ENCODE results near the gene GLI3.

Gene GLI3

GRCh38 chr7:42099470-42100155 lies 137.4 kb downstream of the GLI3 start:
- no peak for FAIRE-seq

DNA sequence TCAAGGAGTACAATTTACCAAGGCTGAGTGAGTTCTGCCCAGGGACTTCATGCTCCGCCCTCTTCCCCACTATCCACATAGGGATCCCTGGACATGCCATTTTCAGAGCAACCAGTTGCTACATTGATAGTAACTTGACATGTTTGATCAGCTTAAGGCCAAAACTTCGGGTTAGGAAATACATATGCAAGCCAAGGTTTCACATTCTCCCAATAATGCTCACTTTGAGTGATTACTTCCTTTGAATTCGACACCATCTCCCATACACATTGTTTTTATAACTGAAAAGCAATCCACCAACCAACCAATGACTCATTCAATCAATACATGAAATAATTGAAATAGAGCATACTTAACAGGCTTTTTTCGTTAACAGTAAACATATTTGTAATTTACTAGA lies 137.9 kb downstream of the GLI3 start:
- FAIRE-seq = no peak

DNA sequence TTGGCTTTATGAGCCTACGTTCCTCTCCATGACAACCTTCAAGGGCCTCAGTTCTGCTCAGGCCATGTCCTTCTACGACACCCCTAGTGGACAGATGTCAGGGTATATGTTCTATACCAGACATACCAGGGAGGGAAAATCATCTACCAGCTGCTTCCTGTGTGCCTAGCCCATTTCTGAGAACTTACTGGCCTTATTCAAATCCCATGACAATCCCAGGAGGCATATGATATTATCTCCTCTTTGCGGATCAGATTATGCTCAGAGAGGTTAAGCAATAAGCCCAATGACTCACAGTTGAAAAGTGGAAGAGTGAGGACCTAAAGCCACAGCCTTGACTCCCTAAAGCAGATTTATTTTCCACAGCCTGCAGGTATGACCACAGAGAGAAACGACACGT lies 139.3 kb downstream of the GLI3 start:
- peak; percentile 53 for FAIRE-seq

- FAIRE-seq = no peak
Observed at GRCh38 chr7:42096681-42097561, 140.1 kb downstream of the GLI3 start.

DNA sequence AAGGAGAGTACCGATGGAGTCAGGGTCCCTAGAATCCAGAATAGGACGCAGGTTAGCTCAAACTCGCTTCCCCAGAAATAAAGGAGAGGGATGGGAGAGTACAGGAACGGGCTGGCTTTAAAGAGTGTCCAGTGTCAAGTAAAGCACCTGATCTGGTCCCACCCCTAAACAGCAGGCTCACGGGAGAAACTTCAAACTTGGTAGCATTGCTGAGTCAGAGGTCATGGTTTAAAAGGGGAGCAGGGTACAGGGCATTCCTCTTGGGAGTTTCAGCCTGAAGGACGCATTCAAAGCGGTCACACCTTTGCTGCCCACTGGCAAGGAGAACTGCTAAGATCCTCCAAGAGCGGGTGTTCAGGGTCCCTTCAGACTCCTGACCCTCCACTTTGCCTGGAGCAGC lies 140.7 kb downstream of the GLI3 start:
- no peak for FAIRE-seq

DNA sequence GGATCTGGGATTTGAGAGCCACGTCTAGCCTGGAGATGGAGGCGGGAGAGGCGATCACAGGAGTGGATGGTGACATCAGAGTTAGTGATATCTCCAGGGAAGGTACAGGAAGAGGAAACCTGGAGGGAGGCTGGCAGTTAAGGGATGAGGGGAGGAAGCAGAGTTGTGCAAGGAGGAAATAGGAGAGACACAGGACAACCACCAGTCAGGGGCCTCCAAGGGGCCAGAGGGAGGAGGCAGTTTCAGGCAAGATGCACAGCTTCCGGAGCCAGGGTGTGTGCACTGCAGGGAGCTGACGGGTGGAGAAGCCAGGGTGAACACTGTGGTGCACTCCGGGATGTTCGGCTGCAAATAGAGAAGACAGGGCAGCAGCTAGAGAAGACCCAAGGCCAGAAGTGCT lies 141.2 kb downstream of the GLI3 start:
- no peak for FAIRE-seq

GRCh38 chr7:42093349-42093905 lies 143.6 kb downstream of the GLI3 start:
- FAIRE-seq = no peak

DNA sequence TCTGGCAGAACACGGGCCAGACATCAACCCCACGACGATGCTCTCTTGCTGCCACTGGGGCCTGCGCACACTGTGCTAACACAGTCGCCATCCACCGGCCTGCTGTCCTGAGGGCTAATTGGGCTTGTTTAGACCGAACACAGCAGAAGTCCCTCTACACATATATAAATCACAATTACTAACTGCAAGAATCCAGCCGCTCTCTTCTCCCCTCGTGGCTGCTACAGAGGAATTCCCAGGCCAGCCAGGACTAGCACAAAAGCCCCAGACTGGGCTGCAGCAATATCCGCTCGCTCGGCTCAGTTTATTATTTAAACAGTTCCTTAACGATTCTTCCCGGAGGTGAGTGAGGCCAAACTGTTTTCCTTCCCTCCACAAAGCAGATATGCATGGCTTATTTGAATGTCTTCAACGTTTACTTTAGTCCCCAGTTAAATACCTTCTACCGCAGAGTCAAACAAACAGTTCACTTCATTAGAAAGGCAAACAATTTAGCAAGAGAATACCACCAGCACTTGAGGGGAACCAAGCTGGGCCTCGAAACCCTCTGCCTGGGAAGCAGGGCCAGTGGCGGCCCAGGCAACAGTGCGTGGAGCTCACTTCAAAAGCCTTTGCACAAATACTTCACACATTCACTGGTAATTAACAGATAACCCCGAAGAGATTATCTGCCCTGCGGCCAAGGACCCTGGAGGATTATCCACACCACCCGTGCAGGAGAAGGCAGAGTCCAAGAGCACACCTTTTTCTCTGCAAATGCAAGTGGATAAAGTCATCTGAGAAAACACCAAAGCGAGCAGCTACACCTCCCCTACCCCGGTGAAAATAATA lies 145.3 kb downstream of the GLI3 start:
- FAIRE-seq = peak; percentile 86

- FAIRE-seq = no peak
Observed at GRCh38 chr7:42090806-42091205, 146.2 kb downstream of the GLI3 start.

DNA sequence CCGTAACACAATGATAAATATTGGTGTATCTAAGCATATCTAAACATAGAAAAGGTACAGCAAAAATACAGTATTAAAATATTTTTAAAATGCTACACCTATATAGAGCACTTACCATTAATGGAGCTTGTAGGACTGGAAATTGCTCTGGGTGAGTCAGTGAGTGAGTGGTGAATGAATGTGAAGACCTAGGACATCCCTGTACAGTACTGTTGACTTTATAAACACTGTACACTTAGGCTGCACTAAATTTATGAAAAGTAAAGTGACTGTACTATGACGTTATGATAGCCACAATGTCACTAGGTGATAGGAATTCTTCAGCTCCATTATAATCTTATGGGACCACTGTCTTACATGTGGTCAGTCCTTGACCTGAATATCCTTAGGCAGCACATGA lies 147.0 kb downstream of the GLI3 start:
- no peak for FAIRE-seq

- no peak for FAIRE-seq
Observed at GRCh38 chr7:42087616-42088015, 149.4 kb downstream of the GLI3 start.

DNA sequence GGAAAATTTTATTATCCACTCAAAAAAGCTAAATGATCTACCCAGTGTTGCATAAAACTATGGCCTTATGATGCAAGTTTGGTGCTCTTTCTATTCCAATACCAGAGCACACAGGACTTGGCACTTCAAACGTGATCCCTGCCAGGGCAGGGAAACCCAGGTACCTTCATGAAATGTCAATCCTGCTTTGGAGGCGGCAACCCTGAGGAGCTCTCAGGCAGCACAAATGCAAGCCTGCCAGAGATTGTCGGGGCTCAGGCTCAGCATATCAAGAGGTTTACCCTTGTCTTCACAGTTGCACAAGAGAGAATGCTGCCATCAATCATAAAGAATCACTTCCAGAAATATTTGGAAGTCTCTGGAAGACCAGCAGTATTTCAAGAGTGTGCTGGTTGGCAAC lies 151.5 kb downstream of the GLI3 start:
- no peak for FAIRE-seq

- no peak for FAIRE-seq
Observed at GRCh38 chr7:42084263-42084662, 152.7 kb downstream of the GLI3 start.

DNA sequence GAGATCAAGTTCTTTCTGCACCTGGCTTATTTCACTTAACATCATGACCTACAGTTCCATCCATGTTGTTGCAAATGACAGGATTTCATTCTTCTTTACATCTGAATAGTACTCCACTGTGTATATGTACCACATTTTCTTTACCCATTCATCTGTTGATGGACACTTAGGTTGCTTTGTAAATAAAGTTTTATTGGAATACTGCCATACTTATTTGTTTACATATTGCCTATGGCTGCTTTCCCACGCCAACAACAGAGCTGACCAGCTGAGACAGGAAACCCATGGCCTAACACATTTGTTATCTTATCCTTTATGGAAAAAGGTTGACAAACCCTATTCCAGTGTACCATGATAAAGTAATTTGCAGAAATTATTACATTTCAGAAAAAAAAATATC lies 153.7 kb downstream of the GLI3 start:
- no peak for FAIRE-seq

- no peak for FAIRE-seq
Observed at GRCh38 chr7:42082144-42082543, 154.9 kb downstream of the GLI3 start.

GRCh38 chr7:42081671-42082070 lies 155.3 kb downstream of the GLI3 start:
- FAIRE-seq = no peak

DNA sequence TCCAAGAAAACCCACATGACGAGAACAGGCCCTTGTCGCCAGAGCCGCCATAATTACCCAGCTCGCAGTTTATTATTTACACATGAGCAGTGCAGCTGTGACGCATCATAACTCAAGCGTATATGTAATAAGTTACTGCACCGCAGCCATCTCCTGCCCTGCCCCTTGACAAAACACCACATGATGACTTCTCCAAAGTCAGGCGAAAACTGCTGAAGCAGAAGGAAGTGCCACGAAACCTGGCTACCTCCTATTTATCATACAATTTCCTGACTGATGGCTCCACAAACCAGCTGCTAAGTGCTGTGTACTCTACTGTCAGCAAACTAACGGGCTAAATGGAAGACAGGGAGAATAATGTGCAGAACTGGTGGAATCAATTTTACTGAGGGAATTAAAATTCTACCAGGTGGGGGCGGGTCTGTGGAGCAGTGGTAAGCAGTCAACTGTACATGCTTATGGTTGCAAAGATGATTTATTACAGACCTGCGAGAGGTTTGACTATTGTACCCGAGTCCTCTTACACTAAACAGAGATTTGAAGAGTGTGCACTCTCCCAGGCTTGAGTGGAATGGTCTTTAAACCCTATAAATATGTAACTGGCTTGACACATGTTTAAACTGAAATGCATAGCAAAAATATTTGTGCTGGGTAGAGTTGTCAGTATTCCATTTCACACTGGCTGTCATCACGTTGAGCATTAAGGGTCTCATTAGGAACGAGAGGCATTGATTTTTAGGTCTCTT lies 156.0 kb downstream of the GLI3 start:
- FAIRE-seq = peak; percentile 84

- no peak for FAIRE-seq
Observed at GRCh38 chr7:42077271-42078135, 159.5 kb downstream of the GLI3 start.

DNA sequence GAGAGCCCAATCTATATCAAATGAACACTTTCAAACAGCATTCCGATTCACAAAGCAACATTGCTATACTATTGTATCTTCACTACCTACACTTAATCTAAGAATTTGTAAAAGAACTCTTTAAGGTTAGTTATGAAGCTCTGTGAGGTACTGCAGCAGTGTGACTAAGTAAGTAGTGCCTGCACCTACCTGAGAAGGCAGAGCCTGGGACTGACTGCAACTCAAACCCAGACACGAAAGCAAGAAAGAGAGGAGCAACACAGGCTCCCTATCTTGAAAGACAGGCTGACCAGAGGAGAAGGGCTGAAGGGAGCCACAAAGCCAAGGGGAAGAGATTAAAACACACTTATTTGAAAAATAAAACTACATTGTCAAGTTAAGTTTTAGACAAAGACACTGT lies 160.1 kb downstream of the GLI3 start:
- FAIRE-seq = no peak

DNA sequence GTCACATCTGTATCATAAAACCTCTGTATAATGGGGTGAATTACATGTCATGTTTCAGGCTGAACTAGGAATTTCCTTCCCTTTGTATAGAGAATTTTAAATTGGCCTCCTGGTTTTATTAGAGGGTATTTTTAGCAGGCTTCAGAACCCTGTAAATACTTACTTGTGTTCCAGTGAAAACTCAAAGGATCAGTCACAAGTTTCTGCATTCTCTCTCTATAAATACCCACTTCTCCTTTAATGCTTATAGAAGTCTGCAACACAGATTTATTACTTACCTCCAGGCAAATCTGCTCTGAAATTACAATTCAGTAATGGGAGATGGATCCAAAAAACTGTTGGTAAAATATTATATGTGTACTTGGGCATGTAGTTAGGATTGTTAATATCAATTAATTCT lies 161.6 kb downstream of the GLI3 start:
- FAIRE-seq = no peak

GRCh38 chr7:42074076-42074475 lies 162.9 kb downstream of the GLI3 start:
- no peak for FAIRE-seq
